ENCODE data around the gene ABHD1.
"Not testable (repeated sequence)": the region's sequence is repeated elsewhere in the genome, so short reads cannot be mapped to it uniquely, and the experiment has no call there.

ABHD1 gene

DNA sequence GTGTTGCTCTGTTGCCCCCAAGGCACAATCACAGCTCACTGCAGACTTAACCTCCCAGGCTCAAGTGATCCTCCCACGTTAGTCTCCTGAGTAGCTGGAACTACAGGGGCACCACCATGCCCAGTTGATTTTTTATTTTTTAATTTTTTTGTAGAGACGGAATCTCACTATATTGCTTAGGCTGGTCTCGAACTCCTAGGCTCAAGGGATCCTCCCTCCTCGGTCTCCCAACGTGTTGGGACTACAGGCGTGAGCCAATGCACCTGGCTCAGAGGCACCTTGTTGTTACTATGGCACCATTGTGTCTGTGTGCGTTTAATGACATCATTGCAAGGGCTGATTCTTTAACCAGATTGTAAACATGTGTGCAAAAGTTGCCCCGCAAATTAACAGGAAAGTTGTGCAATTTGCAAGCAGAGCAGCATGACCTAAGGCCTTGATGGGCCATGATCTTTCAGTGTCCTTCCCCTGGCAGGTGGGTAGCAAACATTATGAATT, 47.8 kb downstream of the ABHD1 start:
- no peak for DNase-seq

- DNase-seq, result no peak
Observed at GRCh38 chr2:27174638-27175037, 51.0 kb downstream of the ABHD1 start.

- no peak for DNase-seq
Observed at GRCh38 chr2:27175330-27175729, 51.7 kb downstream of the ABHD1 start.

DNA sequence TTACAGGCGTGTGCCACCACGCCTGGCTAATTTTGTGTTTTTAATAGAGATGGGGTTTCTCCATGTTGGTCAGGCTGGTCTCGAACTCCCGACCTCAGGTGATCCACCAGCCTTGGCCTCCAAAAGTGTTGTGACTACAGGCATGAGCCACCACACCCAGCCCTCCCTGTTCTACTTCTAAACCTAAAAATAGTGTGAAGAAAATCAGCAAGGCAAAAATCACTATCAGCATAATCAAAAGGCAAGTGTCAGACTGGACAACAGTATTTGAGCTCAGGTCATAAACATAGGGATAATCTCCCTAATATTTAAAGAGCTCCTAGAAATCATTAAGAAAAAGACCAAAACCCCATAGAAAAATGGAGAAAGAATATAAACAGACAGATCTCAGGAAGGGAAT, 52.2 kb downstream of the ABHD1 start:
- not testable (repeated sequence) for DNase-seq

GRCh38 chr2:27177441-27178351, 54.1 kb downstream of the ABHD1 start:
- no peak for DNase-seq

GRCh38 chr2:27178469-27178868, 54.9 kb downstream of the ABHD1 start:
- no peak for DNase-seq

- no peak for DNase-seq
Observed at GRCh38 chr2:27179344-27180000, 55.9 kb downstream of the ABHD1 start.

All from central memory CD4-positive, alpha-beta T cell (primary cell).